DND-41 (cell line): Measurements from ENCODE around the gene MBTPS1.

Experiments
- ATAC-seq: fragments of 200-7000 bp; cut with Tn5 transposase; 3 replicates; pipeline ENCODE4 v1.9.1; 2021; ENCODE audit warnings: low read depth; ENCODE audit not compliant: insufficient read depth
- DNase-seq: peaks from one replicate; pipeline ENCODE4 v3.0.0-alpha.2; 2020
- H2AFZ ChIP-seq: 2 replicates; pipeline ENCODE4 v1.6.0; 2012; ENCODE audit warnings: low read depth, low read length
- H3K27ac ChIP-seq: 2 replicates; pipeline ENCODE4 v1.5.1; 2012; ENCODE audit warnings: low read length, inconsistent platforms
- H3K27me3 ChIP-seq: fragments of 200-600 bp; sonication (generic); 2 replicates; pipeline ENCODE4 v1.6.0; 2012; ENCODE audit warnings: low read length, mild to moderate bottlenecking, inconsistent platforms; ENCODE audit not compliant: insufficient read depth, poor library complexity
- H3K36me3 ChIP-seq: 2 replicates; pipeline ENCODE4 v1.5.1; 2012; ENCODE audit warnings: low read length, inconsistent platforms; ENCODE audit not compliant: insufficient read depth
- H3K4me1 ChIP-seq: 2 replicates; pipeline ENCODE4 v1.5.1; 2012; ENCODE audit warnings: mild to moderate bottlenecking, low read length; ENCODE audit not compliant: insufficient read depth
- H3K4me2 ChIP-seq: 2 replicates; pipeline ENCODE4 v1.6.0; 2012; ENCODE audit warnings: mild to moderate bottlenecking, moderate library complexity, low read length, inconsistent platforms; ENCODE audit not compliant: insufficient read depth
- H3K4me3 ChIP-seq, 2 experiments: fragments of 200-600 bp in 1 of 2; shearing (Covaris generic) in 1 of 2; 2 replicates each; pipeline ENCODE4 v1.5.1; 2012 to 2016; ENCODE audit warnings: inconsistent platforms in 2 of 2, low read length in 2 of 2, mild to moderate bottlenecking in 2 of 2, low read depth in 1 of 2, moderate library complexity in 1 of 2
- H3K79me2 ChIP-seq: 2 replicates; pipeline ENCODE4 v1.6.0; 2012; ENCODE audit warnings: low read length, inconsistent platforms; ENCODE audit not compliant: insufficient read depth
- H3K9ac ChIP-seq: 2 replicates; pipeline ENCODE4 v1.6.0; 2012; ENCODE audit warnings: low read depth, mild to moderate bottlenecking, inconsistent platforms, low read length, moderate library complexity
- H3K9me3 ChIP-seq: 2 replicates; pipeline ENCODE4 v1.5.1; 2012; ENCODE audit warnings: low read length, moderate library complexity, mild to moderate bottlenecking, inconsistent platforms; ENCODE audit not compliant: insufficient read depth, severe bottlenecking
- H4K20me1 ChIP-seq: 2 replicates; pipeline ENCODE4 v1.6.0; 2012; ENCODE audit warnings: low read length; ENCODE audit not compliant: insufficient read depth
- CTCF ChIP-seq: IDR thresholded peaks from 2 replicates; pipeline ENCODE4 v1.5.1; 2012; ENCODE audit warnings: borderline replicate concordance, low read length, moderate library complexity, mild to moderate bottlenecking; ENCODE audit not compliant: poor library complexity, severe bottlenecking; ENCODE audit errors: extremely low read depth
- EZH2 ChIP-seq: IDR thresholded peaks from 3 replicates; pipeline ENCODE4 v1.6.1; 2012; ENCODE audit warnings: borderline replicate concordance, low read depth, mild to moderate bottlenecking, moderate library complexity, low read length, inconsistent platforms; ENCODE audit not compliant: severe bottlenecking

MBTPS1 gene

GRCh38 chr16:84080813-84081212 lies 35.9 kb downstream of the MBTPS1 start:
- no peak overlapping the region for H2AFZ ChIP-seq
- no peak overlapping the region for H3K4me3 ChIP-seq
- H3K36me3 ChIP-seq, result peaks cover 90% of the 10 kb centered on the region
- no peaks in the 10 kb centered on the region for H3K27me3 ChIP-seq
- no peak for DNase-seq
- no peak overlapping the region for H3K4me2 ChIP-seq
- no peak overlapping the region for H3K27ac ChIP-seq
- peaks cover 14% of the 10 kb centered on the region for H3K4me1 ChIP-seq
- H3K9me3 ChIP-seq, result no peaks in the 10 kb centered on the region
- H3K79me2 ChIP-seq, result peaks cover 84% of the 10 kb centered on the region
- no peak overlapping the region for H3K9ac ChIP-seq
- TF ChIP-seq EZH2 (no peak), CTCF (no peak)
- ATAC-seq, result no peak
- 0 out of 2 replicates have a peak, but pooled peaks cover 9% of the 10 kb centered on the region for H4K20me1 ChIP-seq

- no peak for DNase-seq
- Histone ChIP-seq H3K4me2 (no peak overlapping the region), H3K4me1 (peaks cover 10% of the 10 kb centered on the region), H3K27ac (no peak overlapping the region; the same call in 1 of the 2 replicates), H3K36me3 (peaks cover 94% of the 10 kb centered on the region), H3K4me3 (no peak overlapping the region), H3K79me2 (peaks cover 88% of the 10 kb centered on the region), H3K9me3 (no peaks in the 10 kb centered on the region), H4K20me1 (peaks cover 10% of the 10 kb centered on the region; the same call in 1 of the 2 replicates), H2AFZ (no peak overlapping the region), H3K9ac (no peak overlapping the region), H3K27me3 (no peaks in the 10 kb centered on the region)
- TF ChIP-seq EZH2 (no peak), CTCF (no peak)
- no peak for ATAC-seq
Measured at GRCh38 chr16:84080378-84080777, 36.4 kb downstream of the MBTPS1 start.

- DNase-seq (no peak), ATAC-seq (no peak)
- Histone ChIP-seq H3K79me2 (peaks cover 84% of the 10 kb centered on the region), H2AFZ (no peak overlapping the region), H3K9me3 (no peaks in the 10 kb centered on the region), H3K27ac (no peak overlapping the region), H3K4me2 (no peak overlapping the region), H3K4me1 (peaks cover 3% of the 10 kb centered on the region), H3K4me3 (no peak overlapping the region), H3K9ac (no peak overlapping the region), H3K36me3 (peaks cover 95% of the 10 kb centered on the region), H4K20me1 (peaks cover 13% of the 10 kb centered on the region; the same call in 1 of the 2 replicates), H3K27me3 (no peaks in the 10 kb centered on the region)
- no peak for TF ChIP-seq CTCF
Measured at GRCh38 chr16:84079664-84080063, 37.1 kb downstream of the MBTPS1 start.

DNA sequence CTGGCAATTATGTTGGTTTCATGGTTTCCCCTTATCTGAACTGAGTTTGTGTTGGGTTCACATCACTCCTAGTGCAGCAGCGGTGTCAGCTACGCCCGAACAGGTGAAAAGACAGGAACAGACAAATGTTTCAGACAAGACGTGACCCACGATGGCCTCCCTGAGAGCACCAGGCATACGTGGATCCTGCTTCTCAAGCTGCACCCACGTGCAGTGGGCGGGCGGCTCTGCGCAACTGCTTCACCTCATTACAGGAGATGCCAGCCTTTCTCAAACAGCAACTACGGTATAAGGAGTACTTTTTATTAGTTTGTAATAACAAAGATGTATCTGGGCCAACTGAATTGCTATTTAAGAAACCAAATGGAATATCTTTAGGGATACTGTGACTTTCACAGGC lies 41.4 kb downstream of the MBTPS1 start:
- H3K4me2 ChIP-seq, result no peak overlapping the region
- H3K4me3 ChIP-seq, result no peak overlapping the region
- no peak for TF ChIP-seq CTCF
- no peak for TF ChIP-seq EZH2
- peaks cover 18% of the 10 kb centered on the region for H4K20me1 ChIP-seq
- no peaks in the 10 kb centered on the region for H3K27me3 ChIP-seq
- no peak overlapping the region for H3K9ac ChIP-seq
- peaks cover 93% of the 10 kb centered on the region for H3K36me3 ChIP-seq
- no peak overlapping the region for H2AFZ ChIP-seq
- DNase-seq (no peak), ATAC-seq (no peak)
- no peaks in the 10 kb centered on the region for H3K9me3 ChIP-seq
- peaks cover 50% of the 10 kb centered on the region for H3K79me2 ChIP-seq
- H3K27ac ChIP-seq, result no peak overlapping the region
- H3K4me1 ChIP-seq, result no peaks in the 10 kb centered on the region
